GM23248 (cell line): Measurements from ENCODE around the gene DTNA.

Source experiments
- EZH2 ChIP-seq: fragments of 200-600 bp; sonication (generic); IDR thresholded peaks from 2 replicates; pipeline ENCODE4 v1.6.1; 2018; ENCODE audit warnings: antibody characterized with exemption, mild to moderate bottlenecking; ENCODE audit not compliant: insufficient read depth, poor library complexity, severe bottlenecking
- EZH2phosphoT487 ChIP-seq: fragments of 200-600 bp; sonication (generic); IDR thresholded peaks from 2 replicates; pipeline ENCODE4 v1.6.1; 2018; ENCODE audit warnings: antibody characterized with exemption, moderate library complexity, mild to moderate bottlenecking, low read depth; ENCODE audit not compliant: insufficient read depth

- no peak for TF ChIP-seq EZH2
- no peak for TF ChIP-seq EZH2phosphoT487
These were observed 34.5 kb downstream of the DTNA start for GRCh38 chr18:34744569-34744968.
